Activated CD8-positive, alpha-beta memory T cell treated with anti-CD3 and anti-CD28 coated beads for 48 hours (primary cell): ENCODE results near the gene TCF3.

Source experiments
- DNase-seq, 3 experiments: peaks; one replicate each; pipeline ENCODE4 v3.0.0-alpha.2; 2020; ENCODE audit warnings: low read depth in 2 of 3, low spot score in 2 of 3

The TCF3 gene

DNA sequence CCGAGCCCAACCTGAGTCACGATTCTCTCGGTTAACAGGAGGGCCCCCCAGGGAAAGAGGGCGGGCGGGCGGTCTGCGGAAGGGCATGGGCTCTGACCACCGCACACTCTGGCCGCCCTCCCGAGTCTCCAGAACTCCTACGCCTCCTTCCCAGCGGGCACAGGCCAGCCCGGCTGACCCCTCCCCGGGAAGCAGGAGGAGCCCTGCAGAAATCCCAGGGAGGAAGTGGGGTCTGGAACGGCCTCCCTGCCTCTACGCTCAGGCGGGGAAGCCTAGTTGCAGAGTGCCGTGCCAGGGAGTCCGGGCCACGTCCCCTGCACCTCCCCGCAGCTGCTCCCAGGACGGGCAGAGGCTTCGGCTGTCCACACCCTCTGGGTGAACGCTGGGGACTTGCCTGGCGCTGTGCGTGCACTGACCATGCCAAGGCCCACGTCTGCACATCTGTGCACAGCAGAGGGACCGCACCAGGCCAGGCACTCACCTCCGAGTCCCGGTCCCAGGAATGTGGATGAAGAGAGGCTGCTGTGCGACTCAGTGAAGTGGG lies 20.8 kb downstream of the TCF3 start:
- no peak for DNase-seq

DNA sequence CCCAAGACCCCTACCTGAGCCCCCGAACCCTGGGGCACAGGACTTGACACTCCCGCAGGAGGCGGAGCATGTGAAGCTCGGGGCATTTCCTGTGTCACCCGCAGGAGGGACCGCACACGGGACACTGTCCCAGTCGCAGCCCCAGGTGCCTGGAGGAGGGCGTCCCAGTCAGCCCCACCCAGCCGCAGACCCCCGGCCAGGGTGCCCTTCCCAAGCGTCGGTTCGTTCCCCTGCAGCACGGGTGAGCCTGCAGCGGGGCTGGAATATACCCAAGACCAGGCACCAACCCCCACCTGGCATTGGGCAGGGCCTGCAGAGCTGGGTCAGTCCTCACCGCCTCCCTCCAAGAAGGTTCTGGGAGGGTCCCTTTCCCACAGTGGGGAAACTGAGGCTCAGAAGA lies 21.6 kb downstream of the TCF3 start:
- no peak for DNase-seq

DNA sequence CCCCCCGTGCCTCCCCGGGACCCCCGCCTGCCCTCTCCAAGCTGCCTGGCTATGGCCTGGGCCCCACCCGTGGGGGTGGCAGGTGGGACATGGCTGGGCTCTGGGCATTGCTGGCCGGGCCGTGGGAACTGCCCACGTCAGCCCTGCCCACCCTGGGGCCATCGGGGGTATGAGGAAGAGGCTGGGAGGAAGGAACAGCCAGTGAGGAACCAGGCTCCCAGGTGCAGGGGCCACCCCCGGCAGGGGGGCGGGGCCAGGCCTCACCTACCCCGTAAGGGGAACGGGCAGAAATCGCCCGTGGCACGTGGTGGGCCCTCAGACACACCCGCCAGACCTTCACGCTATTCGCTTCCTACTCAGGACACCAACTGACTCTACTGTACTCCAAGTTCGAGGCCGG lies 22.4 kb downstream of the TCF3 start:
- DNase-seq, result no peak

DNA sequence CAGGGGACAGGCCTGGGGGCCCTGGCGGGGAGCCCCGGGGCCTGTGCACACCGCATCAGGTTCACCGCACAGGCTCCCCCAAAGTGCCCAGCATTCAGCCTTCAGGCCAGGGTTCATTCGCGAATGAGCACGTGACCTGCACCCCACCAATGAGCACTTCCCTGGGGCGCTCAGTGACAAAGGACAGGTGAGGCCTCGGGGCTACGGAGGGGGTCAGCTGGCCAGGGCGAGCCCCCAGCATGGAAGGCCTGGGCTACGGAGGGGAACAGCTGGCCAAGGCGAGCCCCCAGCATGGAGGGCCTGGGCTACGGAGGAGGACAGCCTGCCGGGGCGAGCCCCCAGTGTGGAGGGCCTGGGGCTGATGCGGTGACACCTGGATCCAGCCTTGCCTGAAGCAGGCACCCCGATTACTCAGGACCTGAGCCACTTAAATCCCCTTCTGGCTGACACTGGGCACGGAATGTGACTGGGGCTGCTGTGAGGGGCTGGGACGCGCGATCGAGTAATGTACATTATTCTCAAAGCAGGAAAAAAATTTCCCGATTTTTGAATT lies 23.1 kb downstream of the TCF3 start:
- DNase-seq, result no peak

DNA sequence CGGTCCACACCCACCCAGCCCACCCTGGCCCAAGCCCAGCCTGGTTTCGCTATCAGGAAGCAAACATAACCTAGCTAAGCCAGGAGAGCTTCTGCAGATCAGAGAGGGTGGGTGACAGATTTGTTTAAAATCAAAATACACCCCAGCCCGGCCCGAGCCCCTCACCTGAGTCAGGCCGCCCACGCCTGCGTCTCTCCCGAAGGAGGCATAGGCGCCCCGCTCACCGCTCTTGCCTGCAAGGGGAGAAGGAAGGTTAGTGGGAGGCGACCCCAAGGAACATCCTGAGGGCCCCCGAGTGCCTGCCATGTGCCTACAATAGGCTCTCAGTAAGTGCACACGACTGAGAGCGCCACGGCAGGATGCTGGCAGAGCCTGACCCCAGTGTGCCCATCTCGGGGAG lies 25.2 kb downstream of the TCF3 start:
- DNase-seq, result no peak

DNA sequence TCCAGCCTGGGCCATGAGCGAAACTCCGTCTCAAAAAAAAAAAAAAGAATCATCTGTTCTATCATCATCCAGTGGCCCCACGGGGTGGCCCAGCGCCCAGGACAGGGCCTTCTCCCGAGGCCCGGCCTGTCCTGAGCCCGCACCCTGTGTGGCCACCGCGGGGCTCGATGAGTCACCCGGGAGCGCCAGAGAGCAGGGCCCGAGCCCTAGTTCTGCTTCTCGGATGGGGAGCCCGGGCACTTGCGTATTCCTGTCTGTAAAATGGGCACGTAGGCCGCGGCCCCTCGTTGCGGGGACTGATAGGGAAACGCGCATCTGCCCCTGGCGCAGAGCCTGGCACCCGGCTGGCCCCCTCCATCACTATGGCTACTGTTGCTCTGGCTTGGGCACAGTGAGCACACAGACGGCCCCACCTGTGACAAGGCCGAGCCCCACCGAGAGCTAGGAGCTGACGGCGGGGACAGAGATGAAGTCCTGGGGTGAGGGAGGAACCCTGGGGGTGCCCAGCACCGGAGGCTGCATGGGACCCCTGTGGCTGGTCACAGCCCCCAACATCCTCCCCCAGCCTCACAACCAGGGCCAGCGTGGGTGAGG lies 25.9 kb downstream of the TCF3 start:
- DNase-seq, result no peak

DNA sequence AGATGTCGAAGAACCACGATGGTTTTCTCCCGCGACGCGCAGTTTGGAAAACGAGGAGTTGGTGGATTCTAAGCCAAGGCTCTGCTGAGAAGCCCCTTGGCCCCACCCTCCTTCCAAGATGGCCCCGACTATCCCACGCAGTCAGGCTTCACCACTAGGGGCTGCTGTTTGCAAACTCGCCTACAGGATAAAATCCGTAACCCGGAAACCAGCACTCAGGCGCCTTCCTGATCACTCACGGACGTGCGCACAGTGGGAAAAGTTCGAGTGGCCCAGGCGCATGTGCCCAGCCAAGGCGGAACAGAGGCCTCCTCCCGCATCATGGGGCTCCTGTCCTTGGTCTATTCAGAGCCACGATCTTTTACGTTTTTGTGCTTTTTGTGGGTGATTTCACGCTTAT lies 28.0 kb downstream of the TCF3 start:
- no peak for DNase-seq

DNA sequence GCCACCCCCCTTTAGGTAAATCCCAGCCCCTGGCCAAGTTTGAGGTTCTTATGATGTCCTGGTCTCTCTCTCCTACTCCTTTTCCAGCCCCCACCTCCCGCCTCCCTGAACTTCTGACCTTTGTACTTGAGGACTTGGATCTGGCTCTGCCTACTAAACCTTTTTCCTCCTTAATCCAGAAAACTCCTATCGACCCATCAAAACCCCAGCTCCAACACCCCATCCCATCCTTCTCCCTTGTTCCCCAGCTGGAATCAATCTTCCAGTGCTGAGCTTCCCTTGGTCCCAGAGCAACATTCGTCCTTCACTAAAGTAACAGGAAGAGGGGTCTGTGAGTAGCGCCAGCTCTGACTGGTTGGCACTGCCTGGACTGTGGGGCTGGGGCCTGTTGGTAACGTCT lies 29.9 kb downstream of the TCF3 start:
- no peak for DNase-seq

DNA sequence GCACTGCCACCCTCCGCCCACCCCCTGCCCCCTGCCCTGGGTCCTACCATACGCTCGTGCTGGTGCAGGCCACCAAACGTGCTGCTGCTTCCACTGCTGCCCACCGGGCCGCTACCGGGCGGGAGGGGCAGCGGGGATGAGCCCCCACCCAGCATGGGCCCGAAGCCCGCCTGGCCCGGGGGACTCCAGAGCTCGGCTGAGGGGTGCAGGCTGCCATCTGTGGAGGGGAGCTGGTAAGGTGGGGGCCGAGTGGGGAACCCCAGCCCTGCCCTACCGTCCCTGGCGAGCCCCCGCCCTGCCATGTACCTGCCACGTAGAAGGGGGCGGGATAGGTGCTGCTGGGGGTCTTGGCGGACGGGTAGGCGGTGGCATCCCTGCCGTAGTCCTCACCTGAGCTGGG lies 30.4 kb downstream of the TCF3 start:
- DNase-seq, result no peak

DNA sequence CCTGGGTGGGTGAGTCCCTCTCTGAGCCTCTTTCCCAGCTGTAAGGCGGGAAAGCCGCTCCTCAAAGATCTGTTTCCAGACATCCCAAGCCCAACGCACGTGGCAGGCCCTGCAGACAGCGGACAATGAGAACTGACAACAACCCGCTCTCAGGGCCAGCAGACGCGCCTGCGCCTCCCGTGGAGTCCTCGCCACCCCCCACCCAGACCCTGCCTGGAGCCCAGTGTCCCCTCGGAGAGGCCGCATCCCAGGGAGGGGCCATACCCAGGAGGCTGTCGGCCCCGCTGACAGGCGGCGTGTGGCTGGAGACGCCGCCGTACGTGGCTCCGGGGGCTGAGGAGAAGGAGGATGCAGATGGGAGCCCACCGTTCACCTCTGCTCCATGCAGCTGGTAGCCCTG lies 30.8 kb downstream of the TCF3 start:
- no peak for DNase-seq

DNA sequence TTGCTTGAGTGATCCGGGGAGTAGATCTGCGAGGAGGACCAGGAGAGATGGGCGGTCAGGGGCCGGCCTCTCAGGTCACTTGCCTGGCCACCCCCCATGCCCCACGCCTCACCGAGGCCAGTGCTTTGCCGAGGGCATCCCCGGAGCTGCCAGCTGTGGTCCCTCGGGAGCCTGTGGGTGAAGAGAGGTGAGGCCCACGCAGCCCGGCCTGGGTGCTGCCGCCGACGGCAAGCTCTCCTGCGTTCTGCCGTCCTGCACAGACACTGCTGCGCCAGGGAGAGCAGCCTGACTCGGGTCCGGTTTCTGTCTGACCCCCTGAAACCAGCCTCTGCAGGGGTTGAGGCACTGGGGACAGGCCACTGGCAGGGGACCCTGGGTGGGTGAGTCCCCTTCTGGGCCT lies 31.4 kb downstream of the TCF3 start:
- no peak for DNase-seq

DNA sequence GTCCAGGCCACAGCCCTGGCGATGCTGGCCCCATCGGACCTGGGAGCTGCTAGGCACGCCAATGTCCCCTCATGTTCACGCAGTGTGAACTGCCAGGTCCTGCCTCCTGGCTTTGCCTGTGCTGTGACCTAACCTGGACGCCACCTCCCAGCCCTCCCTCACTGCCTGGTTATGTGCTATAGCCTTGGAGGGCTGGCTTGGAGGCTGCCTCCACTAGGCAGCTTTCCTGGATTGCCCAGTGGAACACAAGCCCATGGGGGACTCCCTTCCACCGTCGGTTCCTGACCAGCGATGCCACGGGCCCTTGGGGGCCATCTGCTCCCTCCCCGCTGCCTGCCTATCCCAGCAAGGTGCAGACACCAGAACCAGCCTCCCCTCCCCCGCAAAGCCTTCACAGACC lies 31.9 kb downstream of the TCF3 start:
- DNase-seq, result no peak

DNA sequence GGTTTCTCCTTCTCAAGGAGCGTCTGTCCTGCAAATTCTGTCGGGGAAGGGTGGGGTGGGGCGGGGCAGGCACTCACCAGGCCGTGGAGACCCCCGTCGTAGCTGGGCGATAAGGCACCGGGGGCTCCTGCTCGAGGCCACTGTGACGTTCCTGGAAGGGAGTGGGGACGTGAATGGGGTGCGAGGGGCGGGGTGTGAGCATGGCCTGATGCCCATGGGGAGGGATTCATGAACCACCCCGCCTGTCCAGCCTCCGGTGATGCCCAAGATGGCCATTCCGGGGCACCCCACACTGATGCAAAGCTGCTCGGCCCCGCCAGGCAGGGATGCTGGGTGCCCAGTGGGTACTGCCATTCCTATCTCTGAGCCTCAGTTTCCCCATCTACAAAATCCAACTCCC lies 32.7 kb downstream of the TCF3 start:
- no peak for DNase-seq

DNA sequence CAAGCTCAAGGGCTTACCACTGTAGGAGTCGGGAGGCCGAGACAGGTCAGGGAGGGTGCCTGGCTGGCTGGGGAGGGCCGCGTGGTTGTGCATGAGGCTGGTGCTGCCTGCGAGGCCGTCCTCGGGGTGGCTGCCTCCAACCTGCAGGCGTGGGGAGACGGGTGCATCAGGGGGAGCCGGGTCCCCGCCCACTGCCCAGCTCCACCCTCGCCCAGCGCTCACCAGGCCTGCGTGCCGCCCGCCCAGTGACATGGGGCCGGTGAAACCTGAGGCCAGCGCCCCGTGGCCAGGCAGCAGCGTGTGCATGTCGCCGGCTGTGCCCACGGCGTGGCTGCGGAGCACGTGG lies 33.3 kb downstream of the TCF3 start:
- no peak for DNase-seq

DNA sequence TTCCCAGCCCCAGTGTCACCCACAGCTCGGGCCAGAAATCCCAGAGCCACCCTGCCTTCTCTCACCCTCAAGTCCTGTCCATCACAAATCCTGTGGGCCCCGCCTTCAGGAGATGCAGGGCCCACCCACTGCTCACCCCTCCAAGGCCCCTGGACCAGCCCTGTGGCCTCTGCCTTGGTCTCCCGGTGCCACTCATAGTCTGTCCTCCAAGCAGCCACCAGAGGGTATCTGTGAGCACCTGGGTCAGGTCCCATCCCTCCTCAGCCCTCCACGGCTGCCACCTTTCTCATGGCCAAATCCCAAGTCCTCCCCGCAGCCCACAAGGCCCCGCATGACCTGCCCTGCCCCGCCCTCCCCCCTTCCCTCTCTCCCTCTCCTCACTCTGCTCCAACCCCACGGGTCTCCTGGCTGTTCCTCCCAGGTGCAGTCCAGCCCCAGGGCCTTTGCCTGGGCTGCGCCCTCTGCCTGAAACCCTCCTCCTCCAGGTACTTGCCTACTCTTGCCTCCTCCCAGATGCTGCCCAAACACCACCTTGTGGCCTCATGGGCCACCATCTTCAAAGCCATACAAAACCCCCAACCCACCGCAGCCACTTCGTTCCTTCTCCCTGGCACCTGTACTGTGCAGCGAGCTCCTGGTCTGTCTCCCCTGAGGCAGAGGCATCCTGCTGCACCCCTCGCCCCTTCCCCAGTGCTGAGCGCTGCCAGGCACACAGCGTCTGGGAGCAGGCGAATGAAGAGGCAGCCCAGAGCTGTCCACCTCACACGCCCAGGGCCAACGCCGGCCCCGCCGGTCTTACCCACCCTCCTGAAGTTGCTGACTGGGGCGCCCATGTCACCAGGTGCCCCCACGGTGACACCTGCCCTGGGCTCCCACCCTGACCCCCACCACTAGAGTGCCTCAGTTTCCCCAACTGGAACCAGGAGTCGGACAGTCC lies 34.0 kb downstream of the TCF3 start:
- DNase-seq, result no peak

DNA sequence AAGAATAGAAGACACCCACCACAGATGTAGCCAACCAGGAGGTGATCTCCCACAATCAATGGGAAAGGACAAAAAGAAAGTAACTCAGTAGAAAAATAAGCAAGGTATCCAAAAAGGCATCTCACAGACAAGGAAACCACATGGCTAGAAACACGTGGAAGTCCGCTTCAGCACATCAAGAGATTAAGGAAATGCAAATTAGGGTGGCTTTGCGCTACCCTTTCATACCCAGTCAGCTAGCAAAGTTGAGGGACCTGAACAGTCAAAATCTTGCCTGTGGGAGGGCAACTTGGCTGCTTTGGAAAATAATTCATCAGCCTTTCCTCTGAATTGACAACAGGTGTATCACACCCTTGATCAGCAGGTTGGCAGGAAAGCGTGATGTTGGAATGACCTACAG lies 35.5 kb downstream of the TCF3 start:
- no peak for DNase-seq

DNA sequence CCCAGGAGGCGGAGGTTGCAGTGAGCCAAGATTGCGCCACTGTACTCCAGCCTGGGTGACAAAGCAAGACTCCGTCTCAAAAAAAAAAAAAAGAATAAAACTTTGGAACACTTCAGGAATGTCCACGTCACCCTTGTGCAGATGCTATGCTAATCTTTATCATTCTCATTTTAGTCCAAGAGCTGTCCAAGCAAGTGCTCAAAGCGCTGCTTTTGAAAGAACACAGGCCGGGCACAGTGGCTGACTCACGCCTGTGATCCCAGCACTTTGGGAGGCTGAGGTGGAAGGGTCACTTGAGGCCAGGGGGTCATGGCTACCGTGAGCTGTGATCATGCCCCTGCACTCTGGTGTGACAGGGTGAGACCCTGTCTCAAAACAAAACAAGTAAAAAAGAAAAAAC lies 36.0 kb downstream of the TCF3 start:
- no peak for DNase-seq

DNA sequence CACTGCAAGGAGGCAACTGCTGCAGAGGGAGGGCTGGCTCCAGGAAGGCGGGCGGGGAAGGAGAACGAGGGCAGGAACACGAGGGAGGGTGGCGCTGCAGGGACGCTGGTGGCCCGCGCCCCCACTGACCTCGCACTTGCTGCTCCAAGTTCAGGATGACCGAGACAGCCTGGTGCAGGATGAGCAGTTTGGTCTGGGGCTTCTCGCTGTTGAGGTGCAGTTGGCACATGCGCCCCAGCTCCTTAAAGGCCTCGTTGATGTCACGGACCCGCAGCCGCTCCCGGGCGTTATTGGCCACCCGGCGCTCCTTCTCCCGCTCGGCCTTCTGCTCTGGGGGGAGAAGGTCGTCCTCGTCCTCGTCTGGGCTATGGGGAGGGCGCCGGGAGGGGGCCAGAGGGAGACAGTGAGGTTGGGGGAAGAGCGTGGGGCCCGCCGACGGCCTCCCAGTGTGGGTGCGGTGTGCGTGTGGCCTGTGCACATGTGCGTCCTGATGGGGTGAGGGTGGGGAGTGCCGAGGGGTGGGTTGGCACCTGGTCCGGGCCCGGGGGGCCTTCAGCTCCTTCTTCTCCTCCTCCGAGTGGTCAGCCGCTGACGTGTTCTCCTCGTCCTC lies 37.2 kb downstream of the TCF3 start:
- DNase-seq, result no peak

DNA sequence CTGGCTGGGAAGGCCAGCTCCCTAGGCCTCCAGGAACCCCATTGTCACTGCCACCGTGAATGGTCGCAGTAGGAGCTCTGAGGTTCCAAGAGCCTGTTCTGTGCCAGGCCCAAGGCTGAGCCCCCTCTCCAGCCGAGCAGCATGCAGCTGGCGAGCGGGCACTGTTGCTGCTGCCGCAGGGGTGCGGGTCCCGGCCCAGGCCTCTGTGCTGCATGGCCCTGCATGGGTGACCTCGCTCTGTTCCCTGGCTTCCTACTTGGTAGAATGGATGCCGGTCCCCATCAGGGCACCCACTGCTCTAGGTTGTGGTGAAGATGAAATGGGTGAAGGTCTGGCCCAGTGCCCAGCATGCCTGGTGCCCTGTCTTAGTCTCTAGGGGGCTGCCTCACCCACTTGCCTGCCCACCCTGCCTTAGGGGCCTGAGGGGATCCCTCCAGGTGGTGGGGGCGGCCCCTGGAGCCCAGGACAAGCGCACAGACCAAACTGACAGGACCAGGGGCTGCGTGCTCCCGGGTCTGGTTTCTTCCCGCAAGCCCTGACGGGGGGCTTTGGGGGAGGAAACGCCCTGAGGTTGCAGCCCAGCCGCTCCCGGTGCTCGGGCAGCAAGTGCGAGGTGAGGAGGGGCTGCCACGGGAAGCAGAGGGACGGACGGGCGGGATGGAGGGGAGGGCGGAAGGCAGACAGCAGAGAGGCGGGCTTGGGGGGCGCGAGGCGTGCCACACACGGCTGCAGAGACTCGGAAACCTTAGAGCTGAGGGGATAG lies 38.4 kb downstream of the TCF3 start:
- no peak for DNase-seq

DNA sequence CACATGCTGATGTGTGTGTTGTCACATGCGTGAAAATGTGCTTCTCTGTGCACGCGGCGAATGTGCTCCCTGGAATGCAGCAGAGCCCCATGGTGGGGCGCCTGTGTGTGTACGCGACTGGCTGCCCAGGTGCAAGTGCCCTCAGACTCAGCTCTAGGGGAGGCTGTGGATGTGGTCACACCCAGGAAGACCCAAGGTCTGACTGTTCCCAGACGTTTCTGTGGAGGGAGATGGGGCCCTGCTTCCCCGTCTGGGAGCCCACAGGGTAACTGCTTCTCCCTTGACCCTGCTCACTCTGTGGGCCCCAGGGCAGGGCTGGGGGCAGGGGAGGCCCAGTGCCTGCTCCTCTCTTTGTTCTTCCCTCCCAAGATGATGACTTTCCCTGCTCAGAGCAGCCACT lies 39.3 kb downstream of the TCF3 start:
- DNase-seq, result no peak
